PC-3 (cell line): ENCODE data around the gene CTAG1A. TPM values are rescaled to one million over a fixed set of nuclear protein-coding genes. Genes with fewer than 3 reads are reported as not detected.

Source experiments
- ATAC-seq: fragments of 200-7000 bp; cut with Tn5 transposase; 2 replicates; pipeline ENCODE4 v1.9.1; 2020; ENCODE audit warnings: mild to moderate bottlenecking, moderate library complexity
- BruUV-seq: library from RNA; stranded (reverse); fragments of 400-500 nt; replicated peaks from 2 replicates; lab custom pipeline; 2021; lab: Mats Ljungman, UMichigan
- CTCF ChIA-PET: fragments of 300-600 bp; sonication (Branson Sonifier 250); formaldehyde crosslinking; loops from one replicate; lab custom pipeline; 2022; ENCODE audit warnings: antibody characterized with exemption; lab: Charles Lee
- POLR2A ChIA-PET: fragments of 300-600 bp; sonication (Branson Sonifier 250); formaldehyde crosslinking; loops from one replicate; lab custom pipeline; 2022; ENCODE audit warnings: antibody characterized with exemption; ENCODE audit not compliant: unreplicated experiment; lab: Charles Lee
- DNase-seq: peaks from one replicate; pipeline ENCODE4 v3.0.0-alpha.2; 2015
- H2AFZ ChIP-seq: fragments of 300-600 bp; sonication (generic); 2 replicates; pipeline ENCODE4 v1.6.0; 2016; ENCODE audit warnings: antibody characterized with exemption, low read length
- H3F3A ChIP-seq: fragments of 300-600 bp; sonication (generic); one replicate; pipeline ENCODE4 v1.6.0; 2017; ENCODE audit warnings: antibody characterized with exemption, low read length, control low read depth, mild to moderate bottlenecking; ENCODE audit not compliant: unreplicated experiment
- H3K27ac ChIP-seq: fragments of 300-600 bp; sonication (generic); 2 replicates; pipeline ENCODE4 v1.5.1; 2016; ENCODE audit warnings: mild to moderate bottlenecking, low read length
- H3K27me3 ChIP-seq: fragments of 300-600 bp; sonication (generic); 2 replicates; pipeline ENCODE4 v1.6.1; 2016; ENCODE audit warnings: low read length, mixed read lengths
- H3K36me3 ChIP-seq: fragments of 300-600 bp; sonication (generic); 2 replicates; pipeline ENCODE4 v1.6.1; 2016; ENCODE audit warnings: low read depth, mixed run types, low read length, mixed read lengths
- H3K4me1 ChIP-seq: fragments of 300-600 bp; sonication (generic); 2 replicates; pipeline ENCODE4 v1.5.1; 2016; ENCODE audit warnings: low read length; ENCODE audit not compliant: insufficient read depth
- H3K4me2 ChIP-seq: fragments of 300-600 bp; sonication (generic); 2 replicates; pipeline ENCODE4 v1.6.0; 2016; ENCODE audit warnings: low read length
- H3K4me3 ChIP-seq: fragments of 300-600 bp; sonication (generic); 2 replicates; pipeline ENCODE4 v1.5.1; 2016; ENCODE audit warnings: mild to moderate bottlenecking, low read length, mixed read lengths
- H3K79me2 ChIP-seq: fragments of 300-600 bp; sonication (generic); 2 replicates; pipeline ENCODE4 v1.6.1; 2017; ENCODE audit warnings: low read length, mixed read lengths
- H3K9ac ChIP-seq: fragments of 300-600 bp; sonication (generic); 2 replicates; pipeline ENCODE4 v1.6.0; 2016; ENCODE audit warnings: mild to moderate bottlenecking, low read length
- H3K9me2 ChIP-seq: fragments of 300-600 bp; sonication (generic); replicated peaks from 2 replicates; pipeline ENCODE4 v1.6.1; 2016; ENCODE audit warnings: mixed run types, low read length, mixed read lengths
- H3K9me3 ChIP-seq: fragments of 300-600 bp; sonication (generic); 2 replicates; pipeline ENCODE4 v1.6.1; 2016; ENCODE audit warnings: low read length, mixed read lengths
- H4K20me1 ChIP-seq: fragments of 300-600 bp; sonication (generic); 2 replicates; pipeline ENCODE4 v1.6.1; 2016; ENCODE audit warnings: low read length, mixed read lengths
- EZH2 ChIP-seq: fragments of 300-600 bp; sonication (generic); IDR thresholded peaks from one replicate; pipeline ENCODE4 v1.6.1; 2017; ENCODE audit warnings: antibody characterized with exemption, mild to moderate bottlenecking, low read length; ENCODE audit not compliant: unreplicated experiment
- EZH2phosphoT487 ChIP-seq: fragments of 300-600 bp; sonication (generic); IDR thresholded peaks from 2 replicates; pipeline ENCODE4 v1.6.1; 2018; ENCODE audit warnings: mild to moderate bottlenecking, antibody characterized with exemption, low read length, borderline replicate concordance
- intact Hi-C: fragments of 100-400 bp; cut with micrococcal nuclease; formaldehyde crosslinking; loops from 2 replicates; pipeline ENCODE4 v1.9.0; 2023
- total RNA-seq: library from RNA; depleted of rRNA; stranded (reverse); fragments of >200 nt; gene quantifications from 2 replicates; pipeline ENCODE4 v1.2.3, GENCODE V29; 2014
- TF ChIP-seq, protein P1 (sequence below): fragments of 300-600 bp; sonication (generic); conservative IDR thresholded peaks from 2 replicates; pipeline ENCODE4 v1.5.1; 2017; ENCODE audit warnings: antibody characterized with exemption, low read depth, mild to moderate bottlenecking, low read length

CTAG1A gene
- total RNA-seq, 1 experiment from 2014 or later = not detected

GRCh38 chrX:154603438-154604430 is 18.8 kb downstream of the CTAG1A start:
- Histone ChIP-seq H4K20me1 (no peaks in the 10 kb centered on the region), H3K36me3 (no peaks in the 10 kb centered on the region), H3K4me2 (peak overlapping the region; percentile 48), H3K27me3 (no peaks in the 10 kb centered on the region), H3K9me2 (no peaks in the 10 kb centered on the region), H3K4me1 (peaks cover 67% of the 10 kb centered on the region), H3K9ac (no peak overlapping the region), H3K79me2 (no peaks in the 10 kb centered on the region), H3K9me3 (no peaks in the 10 kb centered on the region), H3K27ac (peak overlapping the region; percentile 54), H3K4me3 (no peak overlapping the region; the same call in 1 of the 2 replicates), H3F3A (no peaks in the 10 kb centered on the region), H2AFZ (no peak overlapping the region)
- intact Hi-C loops = loop anchor here (1.0 kb wide), 1 partner anchor 7 kb away; no protein-coding TSS in a partner anchor
- peak; percentile 94 for DNase-seq
- ChIA-PET POLR2A (interaction anchor here (0.5 kb wide), 1 partner anchor 104 kb away, joined by 5 read pairs; no protein-coding TSS in a partner anchor), CTCF (no interaction called here)
- TF ChIP-seq, protein P1, sequence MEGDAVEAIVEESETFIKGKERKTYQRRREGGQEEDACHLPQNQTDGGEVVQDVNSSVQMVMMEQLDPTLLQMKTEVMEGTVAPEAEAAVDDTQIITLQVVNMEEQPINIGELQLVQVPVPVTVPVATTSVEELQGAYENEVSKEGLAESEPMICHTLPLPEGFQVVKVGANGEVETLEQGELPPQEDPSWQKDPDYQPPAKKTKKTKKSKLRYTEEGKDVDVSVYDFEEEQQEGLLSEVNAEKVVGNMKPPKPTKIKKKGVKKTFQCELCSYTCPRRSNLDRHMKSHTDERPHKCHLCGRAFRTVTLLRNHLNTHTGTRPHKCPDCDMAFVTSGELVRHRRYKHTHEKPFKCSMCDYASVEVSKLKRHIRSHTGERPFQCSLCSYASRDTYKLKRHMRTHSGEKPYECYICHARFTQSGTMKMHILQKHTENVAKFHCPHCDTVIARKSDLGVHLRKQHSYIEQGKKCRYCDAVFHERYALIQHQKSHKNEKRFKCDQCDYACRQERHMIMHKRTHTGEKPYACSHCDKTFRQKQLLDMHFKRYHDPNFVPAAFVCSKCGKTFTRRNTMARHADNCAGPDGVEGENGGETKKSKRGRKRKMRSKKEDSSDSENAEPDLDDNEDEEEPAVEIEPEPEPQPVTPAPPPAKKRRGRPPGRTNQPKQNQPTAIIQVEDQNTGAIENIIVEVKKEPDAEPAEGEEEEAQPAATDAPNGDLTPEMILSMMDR = no peak
- no peak for TF ChIP-seq EZH2
- TF ChIP-seq EZH2phosphoT487 = no peak
- peak; percentile 76 for ATAC-seq
- BruUV-seq = TSS peak; percentile 55

- Histone ChIP-seq H3F3A (no peaks in the 10 kb centered on the region), H3K9ac (no peak overlapping the region), H3K79me2 (no peaks in the 10 kb centered on the region), H3K27me3 (no peaks in the 10 kb centered on the region), H3K27ac (no peak overlapping the region), H4K20me1 (no peaks in the 10 kb centered on the region), H3K36me3 (no peaks in the 10 kb centered on the region), H3K9me2 (no peaks in the 10 kb centered on the region), H3K4me2 (no peak overlapping the region), H3K9me3 (no peaks in the 10 kb centered on the region), H3K4me3 (no peak overlapping the region), H2AFZ (no peak overlapping the region), H3K4me1 (peaks cover 56% of the 10 kb centered on the region)
- ChIA-PET CTCF (no interaction called here), POLR2A (no interaction called here)
- DNase-seq = no peak
- BruUV-seq = no TSS peak
- TF ChIP-seq EZH2phosphoT487 (no peak), EZH2 (no peak)
- TF ChIP-seq, protein P1 = no peak
- no peak for ATAC-seq
- intact Hi-C loops = no loop called here
These were observed 20.6 kb downstream of the CTAG1A start for GRCh38 chrX:154605566-154605965.
